ENCODE measurements around the gene BABAM2. TPM values are rescaled to one million over a fixed set of nuclear protein-coding genes. Genes with fewer than 3 reads are reported as not detected.

Gene BABAM2
- polyA plus RNA-seq, 3 donors: 33.2 to 52.8 (median 49.3) TPM

GRCh38 chr2:28226558-28226957 is 336.0 kb downstream of the BABAM2 start:
- H3K4me1 ChIP-seq (ENCODE audit: control insufficient read depth in 1 of 2, insufficient read depth in 2 of 2, low read length in 2 of 2): peaks cover 22 to 24% of the 10 kb centered on the region in 2 donors
- TF ChIP-seq, protein P1, sequence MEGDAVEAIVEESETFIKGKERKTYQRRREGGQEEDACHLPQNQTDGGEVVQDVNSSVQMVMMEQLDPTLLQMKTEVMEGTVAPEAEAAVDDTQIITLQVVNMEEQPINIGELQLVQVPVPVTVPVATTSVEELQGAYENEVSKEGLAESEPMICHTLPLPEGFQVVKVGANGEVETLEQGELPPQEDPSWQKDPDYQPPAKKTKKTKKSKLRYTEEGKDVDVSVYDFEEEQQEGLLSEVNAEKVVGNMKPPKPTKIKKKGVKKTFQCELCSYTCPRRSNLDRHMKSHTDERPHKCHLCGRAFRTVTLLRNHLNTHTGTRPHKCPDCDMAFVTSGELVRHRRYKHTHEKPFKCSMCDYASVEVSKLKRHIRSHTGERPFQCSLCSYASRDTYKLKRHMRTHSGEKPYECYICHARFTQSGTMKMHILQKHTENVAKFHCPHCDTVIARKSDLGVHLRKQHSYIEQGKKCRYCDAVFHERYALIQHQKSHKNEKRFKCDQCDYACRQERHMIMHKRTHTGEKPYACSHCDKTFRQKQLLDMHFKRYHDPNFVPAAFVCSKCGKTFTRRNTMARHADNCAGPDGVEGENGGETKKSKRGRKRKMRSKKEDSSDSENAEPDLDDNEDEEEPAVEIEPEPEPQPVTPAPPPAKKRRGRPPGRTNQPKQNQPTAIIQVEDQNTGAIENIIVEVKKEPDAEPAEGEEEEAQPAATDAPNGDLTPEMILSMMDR (IDR thresholded peaks at IDR 0.05): no peak
- H3K9me3 Mint-ChIP-seq: no peaks in the 10 kb centered on the region
- no peak overlapping the region for H2AFZ ChIP-seq (ENCODE audit: insufficient read depth, low read depth, low read length, poor library complexity, severe bottlenecking)
- no peaks in the 10 kb centered on the region for H4K20me1 ChIP-seq (ENCODE audit: insufficient read depth, low read length)
- no peak for DNase-seq
- H3K36me3 Mint-ChIP-seq: peaks cover 9 to 19% of the 10 kb centered on the region in 2 donors
- WGBS (ENCODE audit: insufficient coverage): 97% methylated on average over 6 of the region's 6 CpGs
- intact Hi-C loops (cut with micrococcal nuclease): no loop called here
- peaks cover 37% of the 10 kb centered on the region for H3K4me1 Mint-ChIP-seq
- H3K36me3 ChIP-seq (replicated peaks in 1 of 2; ENCODE audit: control insufficient read depth in 1 of 2, insufficient read depth in 2 of 2, low read length in 2 of 2): no peaks in the 10 kb centered on the region
- H3K27me3 ChIP-seq (ENCODE audit: control insufficient read depth in 2 of 2, insufficient read depth in 2 of 2, low read length in 2 of 2): no peaks in the 10 kb centered on the region
- H3K4me3 Mint-ChIP-seq: no peak overlapping the region
- H3K27me3 Mint-ChIP-seq (ENCODE audit: low read depth in 3 of 3): no peaks in the 10 kb centered on the region
- no peak overlapping the region for H3K4me2 ChIP-seq (replicated peaks; ENCODE audit: extremely low read depth, low read length, poor library complexity, severe bottlenecking)
- no peak overlapping the region for H3K27ac ChIP-seq (ENCODE audit: low read depth in 1 of 2, low read length in 2 of 2)
- no peak overlapping the region for H3K9ac ChIP-seq (ENCODE audit: insufficient read depth, low read length, poor library complexity, severe bottlenecking)
- H3K9me3 ChIP-seq (replicated peaks in 1 of 2; ENCODE audit: control insufficient read depth in 1 of 2, insufficient read depth in 1 of 2, low read length in 2 of 2): no peaks in the 10 kb centered on the region
- H3K4me3 ChIP-seq (replicated peaks in 1 of 3; ENCODE audit: low read depth in 2 of 3, low read length in 3 of 3): no peak overlapping the region
- no peak overlapping the region for H3K27ac Mint-ChIP-seq
- no peaks in the 10 kb centered on the region for H3K79me2 ChIP-seq (ENCODE audit: insufficient read depth, low read length)

- Histone ChIP-seq H3K9ac (ENCODE audit: insufficient read depth, low read length, poor library complexity, severe bottlenecking) (no peak overlapping the region), H3K4me3 (replicated peaks in 1 of 3; ENCODE audit: low read depth in 2 of 3, low read length in 3 of 3) (no peak overlapping the region), H3K27ac (ENCODE audit: low read depth in 1 of 2, low read length in 2 of 2) (no peak overlapping the region), H3K36me3 (replicated peaks in 1 of 2; ENCODE audit: control insufficient read depth in 1 of 2, insufficient read depth in 2 of 2, low read length in 2 of 2) (no peaks in the 10 kb centered on the region), H3K79me2 (ENCODE audit: insufficient read depth, low read length) (no peaks in the 10 kb centered on the region), H3K4me1 (ENCODE audit: control insufficient read depth in 1 of 2, insufficient read depth in 2 of 2, low read length in 2 of 2) (peaks cover 22 to 23% of the 10 kb centered on the region in 2 donors), H4K20me1 (ENCODE audit: insufficient read depth, low read length) (no peaks in the 10 kb centered on the region), H3K4me2 (replicated peaks; ENCODE audit: extremely low read depth, low read length, poor library complexity, severe bottlenecking) (no peak overlapping the region), H3K27me3 (ENCODE audit: control insufficient read depth in 2 of 2, insufficient read depth in 2 of 2, low read length in 2 of 2) (no peaks in the 10 kb centered on the region), H3K9me3 (replicated peaks in 1 of 2; ENCODE audit: control insufficient read depth in 1 of 2, insufficient read depth in 1 of 2, low read length in 2 of 2) (no peaks in the 10 kb centered on the region), H2AFZ (ENCODE audit: insufficient read depth, low read depth, low read length, poor library complexity, severe bottlenecking) (no peak overlapping the region)
- Mint-ChIP-seq H3K4me3 (no peak overlapping the region), H3K27ac (peak overlapping the region in 1 of 7 donors; percentile 64), H3K36me3 (peaks cover 14 to 19% of the 10 kb centered on the region in 2 donors), H3K4me1 (peaks cover 36% of the 10 kb centered on the region), H3K9me3 (no peaks in the 10 kb centered on the region), H3K27me3 (ENCODE audit: low read depth in 3 of 3) (no peaks in the 10 kb centered on the region)
- DNase-seq: no peak
- intact Hi-C loops (cut with micrococcal nuclease): no loop called here
- WGBS (ENCODE audit: insufficient coverage): no CpG with 5 or more reads among the region's 3 CpGs
- TF ChIP-seq, protein P1 (IDR thresholded peaks at IDR 0.05): no peak
Measured at GRCh38 chr2:28227498-28227897, 337.0 kb downstream of the BABAM2 start.
